NCI-H187 treated with DMSO at 0.1 percent for 48 hours (cell line): ENCODE results near the gene DBH.

ENCODE experiments used
- DNase-seq: peaks from one replicate; lab custom pipeline; 2025; lab: John Stamatoyannopoulos, UW

DBH gene

GRCh38 chr9:133701981-133702797, 66.0 kb downstream of the DBH start:
- no peak for DNase-seq

GRCh38 chr9:133702798-133703590, 66.8 kb downstream of the DBH start:
- no peak for DNase-seq

- no peak for DNase-seq
Measured at GRCh38 chr9:133703591-133704399, 67.6 kb downstream of the DBH start.

- DNase-seq = no peak
Measured at GRCh38 chr9:133704711-133705181, 68.6 kb downstream of the DBH start.

GRCh38 chr9:133705576-133705975, 69.4 kb downstream of the DBH start:
- no peak for DNase-seq

GRCh38 chr9:133706307-133707050, 70.3 kb downstream of the DBH start:
- DNase-seq = no peak

- no peak for DNase-seq
Measured at GRCh38 chr9:133707065-133707762, 71.1 kb downstream of the DBH start.

- DNase-seq = no peak
Measured at GRCh38 chr9:133707763-133708245, 71.6 kb downstream of the DBH start.

GRCh38 chr9:133708246-133709014, 72.3 kb downstream of the DBH start:
- DNase-seq = no peak
